ENCODE results near the gene CHMP1A.

DNA sequence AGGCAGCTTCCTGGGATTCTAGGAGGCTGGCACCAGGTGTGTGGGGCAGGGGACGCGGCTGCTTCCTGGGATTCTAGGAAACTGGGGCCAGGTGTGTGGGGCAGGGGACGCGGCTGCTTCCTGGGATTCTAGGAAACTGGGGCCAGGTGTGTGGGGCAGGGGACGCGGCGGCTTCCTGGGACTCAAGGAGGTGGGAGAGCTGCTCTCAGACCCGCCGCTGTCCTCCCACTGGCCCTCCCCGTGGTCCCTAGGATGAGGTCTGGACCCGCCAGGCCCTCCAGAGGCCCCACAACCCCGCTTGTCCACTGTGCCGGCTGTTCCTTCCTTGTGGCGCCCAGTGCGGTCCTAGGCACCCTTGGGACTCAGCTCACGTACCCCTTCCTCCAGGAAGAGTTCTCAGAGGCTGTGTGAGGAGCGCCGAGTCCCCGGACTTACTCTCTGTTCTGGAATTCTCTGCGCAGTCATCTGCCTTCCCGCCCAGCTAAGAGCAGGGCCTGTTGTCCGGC, 43.5 kb downstream of the CHMP1A start:
- TF ChIP-seq POLR2AphosphoS5 (IDR thresholded peaks at IDR 0.05; ENCODE audit: borderline replicate concordance, low read depth, low read length), result no peak
- TF ChIP-seq EZH2 (IDR thresholded peaks at IDR 0.05), result no peak
- no peak for TF ChIP-seq FOXP2 (optimal IDR thresholded peaks at IDR 0.05; ENCODE audit: control extremely low read depth, extremely low read length, insufficient read depth)

Measured in SK-N-MC (cell line).